LoVo (cell line): ENCODE data around the gene PXT1.
"Not testable (repeated sequence)": the region's sequence is repeated elsewhere in the genome, so short reads cannot be mapped to it uniquely, and the experiment has no call there.

ENCODE experiments used
- DNase-seq: peaks from one replicate; pipeline ENCODE4 v3.0.0-alpha.2; 2016; ENCODE audit warnings: low spot score

The PXT1 gene, protein sequence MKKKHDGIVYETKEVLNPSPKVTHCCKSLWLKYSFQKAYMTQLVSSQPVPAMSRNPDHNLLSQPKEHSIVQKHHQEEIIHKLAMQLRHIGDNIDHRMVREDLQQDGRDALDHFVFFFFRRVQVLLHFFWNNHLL

DNA sequence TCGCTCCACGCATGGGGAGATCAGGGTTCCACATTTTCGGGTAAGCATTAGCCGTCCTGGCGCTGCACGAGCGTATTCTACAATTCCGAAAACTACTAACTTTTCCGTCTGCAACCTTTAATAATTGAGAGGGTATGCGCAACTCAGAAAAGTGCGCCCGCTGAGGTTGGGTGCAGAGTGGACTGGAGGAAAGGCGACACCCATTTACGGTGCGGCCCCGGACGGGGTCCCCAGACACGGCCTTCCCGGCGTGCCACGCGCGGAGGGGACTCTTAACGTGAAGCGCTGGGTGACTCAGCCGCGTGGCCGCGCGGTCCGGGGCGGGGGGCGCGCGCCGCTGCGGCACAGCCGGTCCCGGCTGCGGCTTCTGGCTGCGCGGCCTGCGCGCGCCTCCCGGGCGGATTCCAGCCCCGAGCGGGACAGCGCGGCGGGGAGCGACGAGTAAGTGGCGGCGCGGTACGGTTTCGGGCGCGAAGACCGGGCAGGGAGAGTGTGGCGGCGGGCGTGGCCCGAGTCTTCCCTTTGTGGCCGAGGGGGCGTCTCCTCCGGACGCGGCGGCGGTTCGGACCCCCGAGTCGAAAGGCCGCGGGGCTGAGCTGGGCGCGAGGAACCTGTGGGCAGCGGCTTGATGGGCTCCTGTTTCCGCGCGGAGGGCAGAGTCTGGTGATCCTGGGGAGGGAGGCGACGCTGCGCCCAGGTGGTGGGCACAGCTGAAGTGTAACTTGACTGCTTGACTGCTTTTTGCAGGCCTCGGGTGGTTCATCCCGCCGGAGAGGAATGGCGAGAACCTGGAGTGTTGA is at the start of gene PXT1, which contains the start of gene KCTD20:
Gene PXT1, minus strand, starts transcription at position 184 of the 800 bp plus-strand sequence. CDS start 16,772 bp downstream, outside the sequence.
Gene KCTD20, plus strand, starts transcription at position 330 of the 800 bp plus-strand sequence. CDS start 27,098 bp downstream, outside the sequence.
- peak; percentile 86 for DNase-seq

DNA sequence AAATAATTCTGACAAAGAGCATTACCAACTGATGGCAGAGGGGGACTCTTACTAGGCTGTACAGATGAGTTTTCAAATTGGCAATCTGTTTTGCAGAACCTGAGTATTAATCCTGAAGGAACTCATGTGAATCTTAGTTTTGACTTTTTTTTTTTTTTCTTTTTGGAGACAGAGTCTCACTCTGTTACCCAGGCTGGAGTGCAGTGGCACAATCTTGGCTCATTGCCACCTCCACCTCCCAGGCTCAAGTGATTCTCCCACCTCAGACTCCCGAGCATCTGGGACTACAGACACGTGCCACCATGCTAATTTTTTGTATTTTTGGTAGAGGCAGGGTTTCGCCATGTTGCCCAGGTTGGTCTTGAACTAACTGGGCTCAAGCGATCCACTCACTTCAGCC is 49.4 kb upstream of the PXT1 start:
- DNase-seq: no peak

DNA sequence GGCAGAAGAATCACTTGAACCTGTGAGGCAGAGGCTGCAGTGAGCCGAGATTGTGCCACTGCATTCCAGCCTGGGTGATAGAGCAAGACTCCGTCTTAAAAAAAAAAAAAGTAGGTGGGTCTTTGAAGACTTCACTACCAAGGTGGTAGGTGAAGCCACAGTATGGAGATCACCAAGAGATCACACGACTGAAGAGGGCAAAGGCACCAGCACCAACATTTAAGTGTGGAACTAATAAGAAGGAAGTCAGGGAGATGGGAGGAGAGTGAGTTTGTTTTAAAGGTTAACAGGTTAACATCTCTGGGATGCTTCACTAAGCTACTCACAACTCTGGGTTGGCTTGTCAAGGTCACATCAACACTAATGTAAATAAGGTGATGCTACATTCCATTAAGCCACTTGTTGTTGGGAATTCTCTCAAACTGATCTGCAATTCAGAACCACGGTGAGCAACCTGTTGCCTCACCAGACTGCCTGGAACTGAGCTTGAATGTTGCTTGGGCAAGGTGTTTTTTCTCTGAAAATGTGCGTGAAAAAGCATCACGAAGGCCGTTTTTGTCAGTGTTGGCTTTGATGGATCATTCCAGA is 48.8 kb upstream of the PXT1 start:
- no peak for DNase-seq

DNA sequence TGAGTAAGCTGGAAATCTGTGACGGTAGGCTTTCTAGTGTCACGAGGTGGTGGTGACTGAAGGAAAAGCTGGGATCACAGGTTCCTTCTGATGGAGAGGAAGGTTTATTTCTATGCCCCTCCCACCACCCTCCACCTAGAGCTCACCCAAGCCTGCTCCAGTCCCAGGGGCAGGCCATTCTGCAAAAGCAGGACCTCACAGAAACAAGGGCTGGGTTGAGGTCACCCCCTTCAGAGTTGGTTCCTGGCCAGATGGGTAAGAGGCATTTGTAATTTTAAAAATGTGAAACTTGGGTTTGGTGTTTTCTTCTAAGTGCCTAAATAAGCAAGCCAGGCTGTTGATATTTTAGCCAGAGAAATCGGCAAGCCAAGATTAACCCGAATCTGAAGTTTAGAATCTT is 46.8 kb upstream of the PXT1 start:
- no peak for DNase-seq

DNA sequence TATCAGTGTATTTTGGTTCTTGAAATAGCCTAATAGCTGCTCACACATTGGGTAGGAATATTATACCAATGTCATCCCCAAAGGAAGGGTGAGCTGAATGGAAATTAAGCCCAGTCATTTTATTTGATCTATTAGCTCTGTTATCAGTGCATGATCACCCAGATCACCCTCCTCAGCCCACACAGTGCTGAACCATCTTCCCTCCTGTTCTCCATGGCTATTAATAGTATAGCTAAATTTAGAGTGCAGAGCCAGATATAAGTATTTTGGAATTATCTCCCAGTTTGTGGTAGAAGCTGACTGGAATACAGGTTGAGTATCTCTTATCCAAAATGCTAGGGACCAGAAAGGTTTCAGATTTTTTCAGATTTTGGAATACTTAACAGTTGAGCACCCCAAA is 45.6 kb upstream of the PXT1 start:
- no peak for DNase-seq

DNA sequence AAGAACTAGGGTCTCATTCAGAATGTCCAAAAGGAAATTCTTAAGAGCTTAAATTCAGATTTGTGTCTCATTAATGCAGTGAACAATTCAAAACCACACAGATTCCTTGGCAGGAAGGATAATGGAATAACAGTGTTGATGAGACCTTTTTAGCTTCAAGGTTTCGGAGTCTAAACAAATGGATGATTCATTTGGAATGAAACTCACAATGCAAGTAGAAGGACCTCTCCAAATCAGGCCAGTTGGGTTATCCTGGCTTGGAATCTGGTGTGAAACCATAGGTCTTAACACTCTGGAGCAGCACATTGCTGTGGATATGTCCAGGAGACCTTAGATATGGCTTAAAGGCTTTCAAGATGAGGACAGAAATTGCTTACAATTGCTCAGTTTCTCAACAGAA is 45.0 kb upstream of the PXT1 start:
- no peak for DNase-seq

DNA sequence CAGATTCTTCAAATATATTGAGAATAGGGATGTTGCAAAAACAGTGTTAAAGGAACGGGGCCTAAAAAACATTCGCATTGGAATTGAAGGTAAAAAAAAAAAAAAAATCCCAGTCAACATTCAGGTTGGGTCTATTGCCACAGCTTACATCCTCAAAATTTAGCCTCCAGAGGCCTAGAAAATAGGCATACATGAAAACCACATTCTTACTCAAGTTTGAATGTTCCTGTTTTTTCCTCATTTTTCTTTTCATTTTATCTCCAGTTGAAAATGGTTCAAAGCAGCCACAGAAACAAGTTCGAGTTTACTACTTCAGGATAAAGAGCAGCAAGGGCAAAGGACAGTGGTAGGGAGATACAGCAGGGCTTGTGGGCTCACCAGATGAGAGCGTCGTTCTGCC is 42.1 kb upstream of the PXT1 start:
- no peak for DNase-seq

DNA sequence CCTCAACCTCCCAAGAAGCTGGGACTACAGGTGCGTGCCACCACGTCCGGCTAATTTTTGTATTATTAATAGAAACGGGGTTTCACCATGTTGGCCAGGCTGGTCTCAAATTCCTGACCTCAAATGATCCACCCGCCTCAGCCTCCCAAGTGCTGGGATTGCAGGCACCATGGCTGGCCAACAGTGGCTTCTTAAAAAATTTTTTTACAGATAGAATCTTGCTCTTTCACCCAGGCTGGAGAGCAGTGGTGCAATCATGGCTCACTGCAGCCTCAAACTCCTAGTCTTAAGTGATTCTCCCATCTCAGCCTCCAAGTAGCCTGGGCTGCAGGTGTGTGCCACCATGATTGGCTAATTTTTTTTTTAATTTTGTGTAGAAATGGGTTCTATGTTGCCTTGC is 40.7 kb upstream of the PXT1 start:
- DNase-seq: not testable (repeated sequence)

DNA sequence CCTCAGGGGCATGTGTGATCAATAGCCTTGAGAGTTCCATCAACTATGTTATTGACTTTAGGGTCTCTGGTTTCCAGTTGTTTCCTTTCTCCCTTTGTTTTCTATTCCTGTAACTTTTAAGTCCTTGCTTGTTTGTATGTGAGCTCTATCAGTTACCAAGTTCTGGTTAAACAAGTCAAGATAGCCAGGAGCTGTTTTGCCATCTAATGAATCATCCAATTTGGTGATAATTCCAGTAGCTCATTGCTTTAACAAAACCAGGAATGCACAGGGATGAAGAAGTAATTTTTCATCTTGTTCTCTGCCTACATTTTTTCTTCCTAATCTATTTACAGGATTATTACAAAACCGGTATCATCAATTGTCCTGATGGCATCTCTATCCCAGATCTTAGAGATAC is 36.6 kb upstream of the PXT1 start:
- DNase-seq: no peak

DNA sequence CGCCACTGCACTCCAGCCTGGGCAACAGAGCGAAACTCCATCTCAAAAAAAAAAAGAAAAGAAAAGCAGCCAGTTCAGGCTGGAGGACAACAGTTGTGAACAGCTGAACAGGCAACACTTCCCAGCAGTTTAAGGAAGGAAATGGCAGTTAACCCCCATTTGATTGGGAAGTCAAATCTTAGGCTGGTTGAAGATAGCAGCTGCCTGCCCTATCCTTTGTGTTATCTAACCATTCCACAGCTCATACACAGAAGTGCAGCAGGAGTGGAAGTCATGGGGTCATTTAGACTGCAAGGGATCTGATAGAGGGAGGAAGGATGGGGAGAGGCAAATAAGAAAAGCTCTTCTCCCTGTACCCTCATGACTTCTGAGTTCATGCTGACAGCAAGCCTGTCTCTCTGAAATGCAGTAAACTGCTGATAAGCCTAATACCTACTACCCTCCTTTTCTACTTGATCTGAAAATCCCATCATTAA is 35.4 kb upstream of the PXT1 start:
- DNase-seq: no peak

DNA sequence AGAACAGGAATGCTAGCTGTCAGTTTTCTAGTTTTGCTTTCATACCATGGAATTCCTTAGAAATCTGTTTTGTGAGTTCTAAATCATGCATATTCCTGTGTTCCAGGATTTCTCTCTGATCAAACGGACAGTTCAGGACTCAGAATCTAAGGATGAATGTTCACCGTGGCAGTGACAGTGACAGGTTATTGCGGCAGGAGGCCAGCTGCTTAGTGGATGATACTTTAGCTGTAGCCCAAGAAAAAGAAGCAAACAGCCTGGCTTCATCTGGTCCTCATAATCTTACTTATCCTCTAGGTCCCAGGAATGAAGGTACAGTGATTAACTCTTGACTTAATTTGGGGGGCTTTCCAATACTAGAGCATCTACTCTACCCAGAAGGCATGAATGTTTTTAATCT is 27.3 kb upstream of the PXT1 start:
- no peak for DNase-seq

DNA sequence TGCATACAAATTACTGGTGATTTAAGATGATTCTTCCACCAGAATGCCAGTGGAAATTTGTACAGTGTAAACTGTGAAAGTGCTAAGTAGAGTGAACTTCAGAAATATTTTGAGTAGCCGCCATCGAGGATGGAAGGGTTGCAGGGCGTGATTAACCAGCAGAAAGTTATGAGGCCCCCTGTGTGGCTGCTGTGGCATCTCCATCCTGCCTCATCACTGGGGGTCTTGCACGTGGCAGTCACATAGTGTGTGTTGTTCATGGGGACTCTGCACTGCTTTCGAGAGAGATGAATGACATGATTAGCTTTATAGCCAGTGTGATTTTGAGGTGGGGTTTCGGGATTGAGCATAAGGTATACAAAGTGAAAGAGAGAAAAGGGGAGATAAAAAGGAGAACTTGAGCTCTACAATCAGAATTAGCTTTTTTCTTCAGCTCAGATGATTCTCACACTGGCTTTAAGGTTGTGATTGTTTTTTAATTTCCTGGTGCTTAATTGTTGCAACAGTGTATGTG is 26.6 kb upstream of the PXT1 start:
- DNase-seq: no peak

DNA sequence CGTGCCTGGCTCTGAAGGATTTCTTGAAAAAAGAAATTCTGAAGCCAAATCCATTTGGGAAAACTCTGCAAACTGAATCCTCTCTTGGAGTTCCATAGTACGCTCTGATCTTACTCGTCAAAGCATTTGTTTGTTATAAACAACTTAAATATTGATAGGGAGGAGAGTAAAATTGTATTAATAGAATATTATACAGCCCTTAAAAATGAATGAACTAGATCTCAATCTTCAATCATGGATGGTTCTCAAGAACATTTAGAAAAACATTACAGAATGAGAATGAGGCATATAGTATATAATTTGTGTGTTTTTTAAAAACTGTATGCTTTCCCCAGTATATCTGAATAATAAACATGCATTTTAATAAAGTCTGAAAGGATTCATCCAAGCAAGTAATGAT is 25.0 kb upstream of the PXT1 start:
- no peak for DNase-seq

DNA sequence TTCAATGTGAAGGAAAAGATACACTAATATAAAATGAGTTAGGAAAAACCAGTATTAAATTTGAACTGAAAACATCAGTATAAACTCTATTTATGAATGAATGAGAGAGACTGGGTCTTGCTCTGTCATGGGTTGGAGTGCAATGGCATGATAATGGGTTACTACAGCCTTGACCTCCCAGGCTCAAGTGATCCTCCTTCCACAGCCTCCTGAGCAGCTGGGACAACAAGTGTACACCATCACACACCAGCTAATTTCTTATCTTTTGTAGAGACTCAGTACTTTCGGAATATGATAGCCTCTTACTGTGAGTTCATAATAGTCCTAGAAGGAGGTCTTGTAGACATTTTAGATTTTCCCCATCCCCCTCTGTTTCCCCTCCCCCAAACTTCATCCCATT is 21.6 kb upstream of the PXT1 start:
- no peak for DNase-seq

DNA sequence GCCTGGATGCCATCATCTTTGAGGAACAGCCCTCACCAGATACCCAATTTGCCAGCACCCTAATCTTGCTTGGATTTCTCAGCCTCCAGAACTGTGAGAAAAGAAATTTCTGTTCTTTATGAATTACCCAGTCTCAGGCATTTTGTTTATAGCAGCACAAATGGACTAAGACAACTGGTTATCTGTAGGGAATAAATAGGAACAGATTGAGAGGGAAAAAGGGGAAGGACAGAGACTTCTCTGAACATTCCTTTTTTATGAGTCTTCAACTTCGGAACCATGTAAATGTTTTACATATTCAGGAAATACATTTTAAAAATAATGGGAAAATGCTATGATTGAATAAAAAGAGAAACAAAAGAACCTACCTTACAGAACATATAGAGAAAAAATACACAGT is 21.0 kb upstream of the PXT1 start:
- no peak for DNase-seq

DNA sequence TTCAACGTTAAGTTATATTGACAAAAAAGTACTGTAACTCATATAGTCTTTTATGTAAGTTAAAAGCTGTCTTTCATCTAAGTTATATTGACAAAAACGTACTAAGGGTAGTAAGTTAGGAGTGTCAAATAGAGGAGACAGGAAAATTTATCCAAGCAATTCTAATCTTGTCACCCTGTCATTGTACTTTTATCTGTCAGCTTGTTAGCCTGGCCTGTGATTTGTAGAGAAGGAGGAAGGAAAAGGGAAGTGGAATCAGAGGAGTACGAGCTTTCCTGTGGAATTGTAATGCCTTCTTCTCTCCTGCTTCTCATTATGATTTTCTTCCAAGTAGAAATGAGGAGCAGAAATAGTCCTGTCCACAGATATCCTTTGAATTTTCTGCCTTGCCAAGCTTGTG is 19.0 kb upstream of the PXT1 start:
- DNase-seq: no peak

DNA sequence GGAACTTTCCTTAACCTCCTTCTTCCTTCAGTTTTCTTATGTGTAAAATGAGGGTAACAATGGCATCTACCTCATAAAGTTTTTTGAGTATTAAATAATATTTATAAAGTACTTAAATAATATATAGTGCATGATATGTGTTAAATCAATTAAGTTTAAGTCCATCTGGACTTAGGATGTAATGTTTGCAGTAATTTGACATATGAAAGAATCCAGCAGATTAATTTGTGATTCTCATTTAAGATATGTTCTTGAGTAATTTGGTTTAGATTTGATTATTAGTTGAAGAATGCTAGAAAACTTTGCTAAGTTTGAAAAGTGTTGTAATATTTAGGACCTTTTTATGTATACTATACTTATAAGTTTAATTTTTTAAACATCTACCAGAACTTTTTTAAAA is 18.3 kb upstream of the PXT1 start:
- no peak for DNase-seq

DNA sequence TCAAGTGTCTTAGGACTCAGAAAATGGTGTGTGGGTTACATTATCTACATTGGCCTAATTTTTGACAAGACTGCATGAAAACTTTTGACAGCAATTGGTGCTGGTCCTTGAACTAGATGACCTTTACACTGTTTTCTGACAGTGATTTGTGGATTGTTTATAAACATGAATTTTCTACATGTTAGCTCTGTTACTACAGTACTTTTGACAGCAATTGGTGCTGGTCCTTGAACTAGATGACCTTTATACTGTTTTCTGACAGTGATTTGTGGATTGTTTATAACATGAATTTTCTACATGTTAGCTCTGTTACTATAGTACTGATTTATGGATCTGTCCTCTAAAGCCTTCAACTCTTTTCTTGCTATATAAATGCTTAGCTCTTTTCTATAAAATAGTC is 16.8 kb upstream of the PXT1 start:
- DNase-seq: no peak

DNA sequence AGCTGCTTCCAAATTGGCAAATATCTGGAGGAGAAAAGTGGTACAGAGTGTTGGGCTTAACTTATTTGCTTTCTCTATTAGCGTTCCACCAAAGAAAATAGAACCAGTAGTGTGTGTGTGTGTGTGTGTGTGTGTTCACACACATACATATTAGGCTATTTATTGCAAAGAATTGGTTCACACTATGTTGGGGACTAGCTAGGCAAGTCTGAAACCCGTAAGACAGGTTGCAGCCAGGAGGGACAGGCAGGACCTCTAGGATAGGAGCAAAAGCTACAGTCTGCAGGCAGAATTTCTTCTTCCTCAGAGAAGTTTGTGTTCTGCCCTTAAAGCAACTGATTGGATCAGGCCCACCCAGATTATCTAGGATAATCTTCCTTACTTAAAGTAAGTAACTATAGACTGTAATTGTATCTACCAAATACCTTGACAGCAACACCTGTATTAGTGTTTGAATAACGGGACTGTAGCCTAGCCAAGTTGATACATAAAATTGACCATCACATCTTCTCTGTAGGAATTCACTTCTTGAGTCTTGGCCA is 12.9 kb upstream of the PXT1 start:
- no peak for DNase-seq

DNA sequence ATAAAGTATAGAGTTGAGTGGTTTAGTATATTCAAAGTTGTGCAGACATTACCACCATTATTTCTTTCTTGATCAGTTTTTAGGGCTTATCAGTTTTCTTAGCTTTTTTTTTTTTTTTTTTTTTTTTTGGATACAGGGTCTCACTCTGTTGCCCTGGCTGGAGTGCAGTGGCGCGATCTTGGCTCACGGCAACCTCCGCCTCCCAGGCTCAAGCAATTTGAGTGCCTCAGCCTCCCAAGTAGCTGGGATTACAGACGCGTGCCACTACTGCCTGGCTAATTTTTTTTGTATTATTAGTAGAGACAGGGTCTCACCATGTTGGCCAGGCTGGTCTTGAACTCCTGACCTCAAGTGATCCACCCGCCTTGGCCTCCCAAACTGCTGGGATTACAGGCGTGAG is 10.2 kb upstream of the PXT1 start:
- not testable (repeated sequence) for DNase-seq

DNA sequence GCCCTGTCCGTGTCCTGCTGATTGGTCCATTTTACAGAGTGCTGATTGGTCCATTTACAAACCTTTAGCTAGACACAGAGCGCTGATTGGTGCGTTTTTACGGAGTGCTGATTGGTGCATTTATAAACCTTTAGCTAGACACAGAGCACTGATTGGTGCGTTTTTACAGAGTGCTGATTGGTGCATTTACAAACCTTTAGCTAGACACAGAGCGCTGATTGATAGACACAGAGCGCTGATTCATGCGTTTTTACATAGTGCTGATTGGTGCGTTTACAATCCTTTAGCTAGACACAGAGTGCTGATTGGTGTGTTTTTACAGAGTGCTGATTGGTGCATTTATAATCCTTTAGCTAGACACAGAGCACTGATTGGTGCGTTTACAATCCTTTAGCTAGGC is 6.5 kb upstream of the PXT1 start:
- not testable (repeated sequence) for DNase-seq

DNA sequence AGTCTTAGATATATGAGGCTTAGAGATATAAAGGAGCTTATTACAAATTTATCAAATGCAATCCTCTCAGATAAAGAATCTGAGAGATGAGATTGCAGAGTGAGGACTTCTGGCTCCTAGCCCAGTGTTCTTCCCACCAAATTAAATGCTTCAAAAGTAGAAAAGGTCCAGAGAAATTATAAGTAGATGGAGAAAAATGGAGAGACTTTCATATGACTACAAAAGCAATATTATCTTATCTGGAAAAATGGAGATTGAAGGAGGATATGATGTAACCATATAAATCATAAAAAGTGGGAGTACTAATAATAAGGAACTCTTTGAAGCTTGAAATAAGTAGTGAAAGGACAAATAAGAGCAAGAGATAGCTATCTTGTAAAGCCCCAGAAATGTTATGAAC is 3.0 kb upstream of the PXT1 start:
- DNase-seq: no peak

DNA sequence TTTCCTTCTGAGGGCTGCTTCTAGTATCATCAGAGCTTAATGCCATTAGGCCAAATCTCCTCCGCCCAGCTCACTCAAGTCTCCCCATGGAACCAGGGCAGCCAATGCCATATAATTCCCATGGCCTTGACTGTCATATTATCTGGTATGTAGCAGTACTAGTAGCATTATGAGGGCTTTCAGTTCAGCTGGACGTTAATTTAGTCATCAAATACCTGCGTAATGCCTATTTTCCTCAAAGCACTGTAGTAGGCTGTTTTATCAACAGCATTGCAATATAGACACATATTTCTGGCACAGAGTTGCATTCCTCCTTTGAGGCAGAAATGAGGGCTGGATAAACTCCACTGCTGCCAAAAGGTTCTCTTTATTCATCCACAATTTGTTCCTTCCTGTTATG is 1.8 kb upstream of the PXT1 start:
- DNase-seq: no peak
